NB4 (cell line): ENCODE data around the gene TRIM37.

Experiments
- POLR2A ChIP-seq: IDR thresholded peaks from 2 replicates; pipeline ENCODE4 v1.6.1; 2011; ENCODE audit warnings: mild to moderate bottlenecking; ENCODE audit not compliant: insufficient read length; ENCODE audit errors: extremely low read depth
- TF ChIP-seq, protein P1 (sequence below): IDR thresholded peaks from one replicate; pipeline ENCODE4 v1.5.1; 2012; ENCODE audit warnings: low read depth, low read length

- TF ChIP-seq POLR2A = no peak
- TF ChIP-seq, protein P1, sequence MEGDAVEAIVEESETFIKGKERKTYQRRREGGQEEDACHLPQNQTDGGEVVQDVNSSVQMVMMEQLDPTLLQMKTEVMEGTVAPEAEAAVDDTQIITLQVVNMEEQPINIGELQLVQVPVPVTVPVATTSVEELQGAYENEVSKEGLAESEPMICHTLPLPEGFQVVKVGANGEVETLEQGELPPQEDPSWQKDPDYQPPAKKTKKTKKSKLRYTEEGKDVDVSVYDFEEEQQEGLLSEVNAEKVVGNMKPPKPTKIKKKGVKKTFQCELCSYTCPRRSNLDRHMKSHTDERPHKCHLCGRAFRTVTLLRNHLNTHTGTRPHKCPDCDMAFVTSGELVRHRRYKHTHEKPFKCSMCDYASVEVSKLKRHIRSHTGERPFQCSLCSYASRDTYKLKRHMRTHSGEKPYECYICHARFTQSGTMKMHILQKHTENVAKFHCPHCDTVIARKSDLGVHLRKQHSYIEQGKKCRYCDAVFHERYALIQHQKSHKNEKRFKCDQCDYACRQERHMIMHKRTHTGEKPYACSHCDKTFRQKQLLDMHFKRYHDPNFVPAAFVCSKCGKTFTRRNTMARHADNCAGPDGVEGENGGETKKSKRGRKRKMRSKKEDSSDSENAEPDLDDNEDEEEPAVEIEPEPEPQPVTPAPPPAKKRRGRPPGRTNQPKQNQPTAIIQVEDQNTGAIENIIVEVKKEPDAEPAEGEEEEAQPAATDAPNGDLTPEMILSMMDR = no peak
Measured at GRCh38 chr17:58936295-58936694, 170.4 kb downstream of the TRIM37 start.
